Common myeloid progenitor, CD34-positive (primary cell): ENCODE data around the gene PRKAR1B.

Source experiments
- CTCF ChIA-PET: fragments of 350-600 bp; sonication (Branson Sonifier 250); formaldehyde crosslinking; loops from one replicate; lab custom pipeline; 2021; ENCODE audit warnings: antibody characterized with exemption; lab: Charles Lee
- POLR2A ChIA-PET: fragments of 350-600 bp; sonication (Branson Sonifier 250); formaldehyde crosslinking; loops from one replicate; lab custom pipeline; 2021; ENCODE audit warnings: antibody characterized with exemption; lab: Charles Lee
- DNase-seq, 3 donors: peaks; one replicate each; pipeline versions ENCODE4 v3.0.0 to v3.0.0-alpha.2; 2013
- H3K27ac ChIP-seq, 2 experiments: 1 replicate in 1 of 2; 2 replicates in 1 of 2; pipeline ENCODE4 v1.7.0; 2013; ENCODE audit warnings: inconsistent platforms in 2 of 2, low read length in 2 of 2, mild to moderate bottlenecking in 2 of 2, low read depth in 1 of 2, moderate library complexity in 1 of 2; ENCODE audit not compliant: severe bottlenecking in 2 of 2, insufficient read depth in 1 of 2, poor library complexity in 1 of 2
- H3K27me3 ChIP-seq, 5 experiments: replicated peaks in 2 of 5; 1 replicate in 3 of 5; 2 replicates in 2 of 5; pipeline versions ENCODE4 v1.6.1 to v1.7.0; 2013; ENCODE audit warnings: low read length in 4 of 5, mild to moderate bottlenecking in 2 of 5, moderate library complexity in 2 of 5, inconsistent platforms in 1 of 5; ENCODE audit not compliant: insufficient read depth in 5 of 5, control insufficient read depth in 4 of 5
- H3K36me3 ChIP-seq, 4 experiments: 1 replicate in 2 of 4; 2 replicates in 2 of 4; pipeline versions ENCODE4 v1.6.1 to v1.7.0; 2013; ENCODE audit warnings: low read length in 3 of 4, control low read depth in 1 of 4, mild to moderate bottlenecking in 1 of 4; ENCODE audit not compliant: control insufficient read depth in 4 of 4, insufficient read depth in 4 of 4
- H3K4me1 ChIP-seq, 4 experiments: 1 replicate in 3 of 4; 2 replicates in 1 of 4; pipeline versions ENCODE4 v1.6.1 to v1.7.1; 2013; ENCODE audit warnings: low read length in 3 of 4, mild to moderate bottlenecking in 3 of 4, control low read depth in 1 of 4, inconsistent platforms in 1 of 4, moderate library complexity in 1 of 4; ENCODE audit not compliant: control insufficient read depth in 4 of 4, insufficient read depth in 4 of 4; ENCODE audit errors: control extremely low read depth in 1 of 4
- H3K4me3 ChIP-seq, 7 experiments: 1 replicate in 4 of 7; 2 replicates in 3 of 7; pipeline versions ENCODE4 v1.5.1 to v1.7.0; 2013; ENCODE audit warnings: mild to moderate bottlenecking in 7 of 7, low read length in 6 of 7, moderate library complexity in 6 of 7, inconsistent platforms in 2 of 7, low read depth in 2 of 7, control low read depth in 1 of 7; ENCODE audit not compliant: insufficient read depth in 4 of 7, control insufficient read depth in 1 of 7; ENCODE audit errors: extremely low read depth in 1 of 7
- H3K9me3 ChIP-seq, 5 experiments: 1 replicate in 4 of 5; 2 replicates in 1 of 5; pipeline versions ENCODE4 v1.6.1 to v1.7.1; 2013; ENCODE audit warnings: low read length in 4 of 5, mild to moderate bottlenecking in 2 of 5, inconsistent platforms in 1 of 5, low read depth in 1 of 5, moderate library complexity in 1 of 5; ENCODE audit not compliant: control insufficient read depth in 4 of 5, insufficient read depth in 2 of 5; ENCODE audit errors: control extremely low read depth in 1 of 5
- WGBS: methylation state at CpG from one replicate; pipeline ENCODE4 v1.1.5; 2013; ENCODE audit not compliant: insufficient coverage; 5-methylcytosine and 5-hydroxymethylcytosine counted together

Gene PRKAR1B

DNA sequence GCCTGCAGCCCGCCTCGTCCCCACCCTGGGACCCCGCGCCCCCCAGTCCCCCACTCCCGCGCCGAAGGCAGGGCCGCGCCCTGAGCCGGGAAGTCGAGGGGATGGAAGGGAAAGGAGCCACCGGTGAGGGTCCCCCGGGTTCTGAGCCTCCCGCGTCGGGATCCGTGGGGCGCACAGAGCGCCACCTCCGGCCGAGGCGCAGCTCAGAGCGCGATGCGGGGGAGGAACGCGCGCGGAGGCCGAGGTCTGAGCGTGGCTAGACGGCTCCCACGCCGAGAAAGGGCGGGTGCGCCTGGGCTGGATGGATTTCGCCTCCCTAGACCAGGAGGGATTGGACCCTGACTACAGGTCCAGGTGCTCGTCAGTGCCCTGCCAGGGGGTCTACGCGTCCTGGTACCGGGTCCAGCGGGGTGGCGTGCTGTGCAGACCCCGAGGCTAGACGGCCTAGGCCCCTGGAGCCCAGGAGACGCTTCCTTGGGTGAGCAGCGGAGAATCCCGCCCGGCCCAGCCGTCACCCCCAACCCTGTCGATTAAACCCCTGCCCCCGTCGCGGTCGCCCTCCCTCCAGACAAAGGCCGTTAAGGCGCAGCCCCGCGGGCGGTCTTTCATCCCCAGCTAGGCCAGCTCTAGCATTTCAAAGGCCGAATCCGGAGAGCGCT, 206.4 kb downstream of the PRKAR1B start:
- no peaks in the 10 kb centered on the region for H3K9me3 ChIP-seq
- 2% methylated on average over 51 of the region's 63 CpGs for WGBS
- peak overlapping the region in 1 of 7 experiments; percentile 62 for H3K4me3 ChIP-seq
- H3K27me3 ChIP-seq: peaks cover 0 to 95% (median 31%) of the 10 kb centered on the region in 5 experiments
- H3K27ac ChIP-seq: no peak overlapping the region
- POLR2A ChIA-PET: interaction anchor here (1.4 kb wide), 1 partner anchor 84 kb away, joined by 4 read pairs; no protein-coding TSS in a partner anchor
- CTCF ChIA-PET: interaction anchor here (1.0 to 1.5 kb wide), 3 partner anchors 28 to 115 kb away, joined by 3 to 4 read pairs (median 3); no protein-coding TSS in a partner anchor
- peak in 1 of 3 donors; percentile 26 for DNase-seq
- peaks cover 0 to 54% (median 41%) of the 10 kb centered on the region in 4 experiments for H3K4me1 ChIP-seq
- no peaks in the 10 kb centered on the region for H3K36me3 ChIP-seq

DNA sequence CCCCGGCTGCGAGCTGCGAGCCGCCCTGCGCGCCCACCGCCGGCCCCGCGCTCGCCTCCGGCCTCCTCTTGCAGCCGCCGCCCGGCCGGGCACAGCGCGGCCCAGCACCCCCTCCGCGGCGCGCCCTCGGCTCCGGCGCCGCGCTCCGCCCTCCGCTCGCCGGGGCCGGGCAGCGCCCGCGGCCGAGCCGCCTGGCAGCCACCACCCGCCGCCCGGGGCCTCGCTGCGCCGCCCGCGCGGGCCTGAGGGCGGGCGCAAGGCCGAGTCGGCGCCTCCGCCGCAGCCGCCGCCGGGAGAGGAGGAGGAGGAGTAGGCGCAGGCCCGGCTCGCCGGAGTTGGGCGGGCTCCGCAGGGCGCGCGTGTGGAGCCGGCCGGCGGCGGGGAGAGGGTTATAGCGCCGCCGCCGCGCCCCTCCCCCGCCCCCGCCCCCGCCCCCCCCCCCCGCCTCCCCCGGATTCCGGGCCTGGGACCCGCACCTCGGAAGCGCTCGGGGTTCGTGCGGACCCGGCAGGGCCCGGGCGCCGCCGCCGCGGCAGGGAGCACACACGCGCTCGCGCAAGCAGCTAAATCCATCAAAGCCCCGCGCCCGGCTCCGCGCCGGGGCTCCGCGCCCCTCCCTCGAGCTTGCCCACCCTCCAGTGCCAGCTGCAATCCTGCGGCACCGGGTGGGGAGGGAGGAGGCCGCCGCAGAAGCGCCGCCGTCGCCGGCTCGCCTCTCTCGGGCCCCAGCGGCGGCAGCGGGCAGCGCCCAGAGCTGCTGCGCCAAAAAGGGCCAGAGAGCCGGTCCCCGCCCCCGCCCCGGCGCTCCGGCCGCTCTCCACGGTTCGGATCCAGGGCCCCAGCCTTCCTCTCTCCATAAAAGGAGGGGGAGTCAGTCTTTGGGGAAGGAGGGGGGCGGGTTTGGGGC, 207.3 kb downstream of the PRKAR1B start, which contains the start of gene PDGFA:
Gene PDGFA, minus strand, starts transcription at position 363 of the 907 bp plus-strand sequence. CDS start 845 bp downstream, outside the sequence.
- Histone ChIP-seq H3K4me3 (peak within 1 kb of the TSS; percentile 43 to 74 (median 53)), H3K27ac (peak within 1 kb of the TSS in 1 of 2 experiments; percentile 34), H3K9me3 (no peaks in the 10 kb centered on the region), H3K4me1 (peaks cover 0 to 54% (median 41%) of the 10 kb centered on the region in 4 experiments), H3K36me3 (no peaks in the 10 kb centered on the region), H3K27me3 (peaks cover 0 to 95% (median 35%) of the 10 kb centered on the region in 5 experiments)
- DNase-seq: peak; percentile 46 to 76 (median 67)
- CTCF ChIA-PET: interaction anchor here (0.9 to 1.5 kb wide), 3 partner anchors 16 to 81 kb away, joined by 3 to 4 read pairs (median 3); no protein-coding TSS in a partner anchor
- POLR2A ChIA-PET: no interaction called here
- 0% methylated on average over 36 of the region's 132 CpGs for WGBS

GRCh38 chr7:518630-519483, 208.2 kb downstream of the PRKAR1B start:
- Histone ChIP-seq H3K4me3 (peak overlapping the region; percentile 43 to 74 (median 53)), H3K36me3 (no peaks in the 10 kb centered on the region), H3K9me3 (no peaks in the 10 kb centered on the region), H3K4me1 (peaks cover 0 to 54% (median 41%) of the 10 kb centered on the region in 4 experiments), H3K27ac (peak overlapping the region in 1 of 2 experiments; percentile 34), H3K27me3 (peaks cover 0 to 95% (median 29%) of the 10 kb centered on the region in 5 experiments)
- under 1% methylated on average over 65 of the region's 93 CpGs for WGBS
- ChIA-PET CTCF (interaction anchor here (0.9 kb wide), 1 partner anchor 17 kb away, joined by 4 read pairs; no protein-coding TSS in a partner anchor), POLR2A (interaction anchor here (0.8 kb wide), 1 partner anchor 22 kb away, joined by 3 read pairs; no protein-coding TSS in a partner anchor)
- DNase-seq: peak in 2 of 3 donors; percentile 45 to 63

- H3K4me1 ChIP-seq: peaks cover 0 to 54% (median 41%) of the 10 kb centered on the region in 4 experiments
- no peaks in the 10 kb centered on the region for H3K36me3 ChIP-seq
- ChIA-PET CTCF (no interaction called here), POLR2A (interaction anchor here (0.8 kb wide), 1 partner anchor 22 kb away, joined by 3 read pairs; no protein-coding TSS in a partner anchor)
- H3K4me3 ChIP-seq: peak overlapping the region in 5 of 7 experiments; percentile 25 to 74 (median 53)
- peaks cover 0 to 89% (median 25%) of the 10 kb centered on the region in 5 experiments for H3K27me3 ChIP-seq
- H3K27ac ChIP-seq: no peak overlapping the region
- H3K9me3 ChIP-seq: no peaks in the 10 kb centered on the region
- 1% methylated on average over 39 of the region's 70 CpGs for WGBS
- peak in 2 of 3 donors; percentile 44 to 55 for DNase-seq
These were observed 209.1 kb downstream of the PRKAR1B start for GRCh38 chr7:517774-518629.

DNA sequence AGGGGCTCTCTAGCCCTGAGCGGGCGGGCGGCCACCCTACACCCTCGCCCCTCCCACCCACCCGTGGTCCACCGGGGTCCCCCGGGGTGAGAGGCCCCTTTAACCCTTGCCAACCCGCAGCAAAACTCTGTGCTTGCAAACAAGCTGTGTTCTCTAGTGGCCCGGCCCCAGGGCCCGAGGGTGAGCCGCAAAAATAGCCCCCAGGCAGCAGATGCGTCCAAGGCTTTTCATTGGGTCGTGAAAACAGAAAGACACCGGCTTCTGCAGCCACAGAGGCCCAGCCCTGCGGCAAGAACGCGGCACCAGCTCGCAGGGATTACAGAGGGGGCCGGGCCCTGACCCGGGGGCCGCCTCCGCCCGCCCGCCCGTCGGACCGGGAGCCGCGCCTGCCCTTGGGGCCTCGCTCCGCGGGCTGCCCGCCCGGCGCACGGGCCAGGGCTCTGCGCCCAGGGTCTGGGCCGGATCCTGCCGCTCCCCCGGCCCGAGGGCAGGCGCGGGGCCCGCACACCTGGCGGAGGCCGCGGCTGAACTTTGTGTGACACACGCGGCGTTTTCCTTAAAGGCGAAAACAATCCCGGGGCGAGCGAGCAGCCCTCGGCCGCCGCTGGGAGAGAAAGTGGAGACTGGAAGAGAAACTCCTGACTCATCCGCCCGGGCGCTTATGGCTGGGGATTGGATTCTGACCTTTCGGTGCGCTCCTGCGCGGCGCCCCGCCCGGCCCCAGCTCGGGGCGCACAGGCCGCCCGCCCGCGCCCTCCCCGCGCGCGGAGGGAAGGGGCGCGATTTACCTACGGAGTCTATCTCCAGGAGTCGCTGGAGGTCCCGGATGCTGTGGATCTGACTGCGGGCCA, 210.2 kb downstream of the PRKAR1B start:
- CTCF ChIA-PET: no interaction called here
- H3K27me3 ChIP-seq: peaks cover 0 to 82% (median 22%) of the 10 kb centered on the region in 5 experiments
- H3K9me3 ChIP-seq: no peaks in the 10 kb centered on the region
- peak overlapping the region in 5 of 7 experiments; percentile 4 to 64 (median 45) for H3K4me3 ChIP-seq
- H3K36me3 ChIP-seq: no peaks in the 10 kb centered on the region
- peak in 2 of 3 donors; percentile 32 to 34 for DNase-seq
- no peak overlapping the region for H3K27ac ChIP-seq
- POLR2A ChIA-PET: no interaction called here
- 2% methylated on average over 71 of the region's 83 CpGs for WGBS
- peaks cover 0 to 43% (median 31%) of the 10 kb centered on the region in 4 experiments for H3K4me1 ChIP-seq
